Measurements from ENCODE around the gene AHCYL2.

Gene AHCYL2

DNA sequence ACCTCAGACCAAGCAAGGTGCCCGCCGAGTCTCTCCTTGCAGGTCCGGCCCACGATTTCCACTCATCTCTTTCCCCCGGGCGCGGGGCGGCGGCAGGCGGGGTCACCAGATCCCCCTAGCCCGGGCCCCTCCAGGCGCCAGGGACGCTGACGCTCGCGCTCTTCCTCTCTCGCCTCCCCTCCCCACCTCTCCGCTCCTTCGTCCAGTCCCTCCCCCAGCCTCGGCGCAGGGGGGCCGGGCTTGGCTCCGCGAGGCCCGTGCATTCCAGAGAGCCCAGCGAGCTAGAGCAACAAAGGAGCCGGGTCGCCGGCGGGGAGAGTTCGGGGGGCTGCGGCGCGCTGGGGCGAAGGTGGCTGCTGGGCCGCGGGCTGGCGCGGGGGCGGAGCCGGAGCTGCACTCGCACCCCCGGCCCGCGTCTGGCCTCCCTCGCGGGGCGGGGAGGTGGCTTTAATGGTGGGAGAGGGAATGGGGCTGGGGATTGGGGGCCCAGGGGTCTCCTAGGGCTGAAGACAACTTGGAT, 36.4 kb upstream of the AHCYL2 start, which contains the start of gene SMO:
SMO (plus strand) TSS at position 262 of the 520 bp plus-strand sequence. CDS start 519 bp downstream, outside the sequence.
- H3K4me3 ChIP-seq (ENCODE audit: control insufficient read depth, low read depth, low read length), result peak within 1 kb of the TSS; percentile 70
- no peak for DNase-seq (ENCODE audit: low read depth)
- TF ChIP-seq, protein P1, sequence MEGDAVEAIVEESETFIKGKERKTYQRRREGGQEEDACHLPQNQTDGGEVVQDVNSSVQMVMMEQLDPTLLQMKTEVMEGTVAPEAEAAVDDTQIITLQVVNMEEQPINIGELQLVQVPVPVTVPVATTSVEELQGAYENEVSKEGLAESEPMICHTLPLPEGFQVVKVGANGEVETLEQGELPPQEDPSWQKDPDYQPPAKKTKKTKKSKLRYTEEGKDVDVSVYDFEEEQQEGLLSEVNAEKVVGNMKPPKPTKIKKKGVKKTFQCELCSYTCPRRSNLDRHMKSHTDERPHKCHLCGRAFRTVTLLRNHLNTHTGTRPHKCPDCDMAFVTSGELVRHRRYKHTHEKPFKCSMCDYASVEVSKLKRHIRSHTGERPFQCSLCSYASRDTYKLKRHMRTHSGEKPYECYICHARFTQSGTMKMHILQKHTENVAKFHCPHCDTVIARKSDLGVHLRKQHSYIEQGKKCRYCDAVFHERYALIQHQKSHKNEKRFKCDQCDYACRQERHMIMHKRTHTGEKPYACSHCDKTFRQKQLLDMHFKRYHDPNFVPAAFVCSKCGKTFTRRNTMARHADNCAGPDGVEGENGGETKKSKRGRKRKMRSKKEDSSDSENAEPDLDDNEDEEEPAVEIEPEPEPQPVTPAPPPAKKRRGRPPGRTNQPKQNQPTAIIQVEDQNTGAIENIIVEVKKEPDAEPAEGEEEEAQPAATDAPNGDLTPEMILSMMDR (IDR thresholded peaks at IDR 0.05; ENCODE audit: control insufficient read depth, insufficient read depth, low read depth, low read length, missing control alignments), result no peak

DNA sequence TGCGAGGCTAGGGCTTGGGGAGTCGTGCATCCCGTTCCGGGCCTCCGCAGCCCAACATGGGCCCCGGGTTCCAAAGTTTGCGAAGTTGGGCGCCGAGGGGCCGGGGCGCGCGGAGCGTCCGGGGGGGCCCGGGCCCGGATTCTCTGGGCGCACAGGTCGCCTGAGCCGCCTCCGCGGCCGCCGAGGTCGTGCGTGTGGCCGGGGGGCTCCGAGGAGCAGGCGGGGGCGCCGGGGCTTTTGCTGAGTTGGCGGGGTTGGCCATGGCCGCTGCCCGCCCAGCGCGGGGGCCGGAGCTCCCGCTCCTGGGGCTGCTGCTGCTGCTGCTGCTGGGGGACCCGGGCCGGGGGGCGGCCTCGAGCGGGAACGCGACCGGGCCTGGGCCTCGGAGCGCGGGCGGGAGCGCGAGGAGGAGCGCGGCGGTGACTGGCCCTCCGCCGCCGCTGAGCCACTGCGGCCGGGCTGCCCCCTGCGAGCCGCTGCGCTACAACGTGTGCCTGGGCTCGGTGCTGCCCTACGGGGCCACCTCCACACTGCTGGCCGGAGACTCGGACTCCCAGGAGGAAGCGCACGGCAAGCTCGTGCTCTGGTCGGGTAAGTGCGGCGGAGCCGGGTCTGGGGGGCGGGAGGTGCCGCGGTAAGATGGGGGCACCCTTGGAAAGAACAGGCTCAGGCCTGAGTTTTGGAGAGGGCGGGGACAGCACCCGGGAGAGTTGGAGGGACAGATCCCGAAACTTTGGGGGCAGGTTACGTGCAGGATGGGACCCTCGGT, 35.8 kb upstream of the AHCYL2 start:
- TF ChIP-seq, protein P1 (IDR thresholded peaks at IDR 0.05; ENCODE audit: control insufficient read depth, insufficient read depth, low read depth, low read length, missing control alignments), result no peak
- DNase-seq (ENCODE audit: low read depth), result no peak
- H3K4me3 ChIP-seq (ENCODE audit: control insufficient read depth, low read depth, low read length), result peak overlapping the region; percentile 70

DNA sequence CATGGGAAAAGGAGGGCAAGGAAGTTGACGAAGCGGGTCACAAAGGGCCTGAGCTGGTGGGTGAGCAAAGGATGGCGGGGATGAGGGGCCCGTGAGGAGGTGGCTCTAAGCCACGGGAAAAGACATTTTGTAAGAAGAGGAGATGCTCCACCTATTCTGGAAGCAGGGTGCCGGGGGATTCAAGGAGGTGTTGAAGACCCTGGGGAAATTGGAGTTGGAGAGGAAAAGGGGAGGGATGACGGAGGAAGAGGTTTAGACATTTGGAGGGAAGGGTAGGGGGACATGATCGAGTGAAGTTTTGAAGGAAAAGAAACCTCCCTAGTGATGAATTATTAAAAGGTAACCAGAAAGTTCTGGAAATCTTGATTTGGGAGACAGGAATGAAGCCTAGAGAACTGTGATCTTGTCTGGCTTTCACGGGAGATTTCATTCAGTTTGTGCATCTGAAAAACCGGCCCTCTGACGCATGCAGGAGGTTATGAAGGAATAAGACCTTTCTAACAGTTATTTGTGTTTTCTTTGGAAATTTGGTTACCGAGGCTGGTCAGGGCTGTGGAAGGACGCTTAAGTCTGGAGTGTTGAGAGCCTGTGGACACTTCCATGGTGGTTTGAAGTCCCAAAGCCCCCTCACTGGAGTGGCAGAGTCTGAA, 35.0 kb upstream of the AHCYL2 start:
- TF ChIP-seq, protein P1 (IDR thresholded peaks at IDR 0.05; ENCODE audit: control insufficient read depth, insufficient read depth, low read depth, low read length, missing control alignments), result no peak
- peak overlapping the region; percentile 70 for H3K4me3 ChIP-seq (ENCODE audit: control insufficient read depth, low read depth, low read length)
- DNase-seq (ENCODE audit: low read depth), result no peak

DNA sequence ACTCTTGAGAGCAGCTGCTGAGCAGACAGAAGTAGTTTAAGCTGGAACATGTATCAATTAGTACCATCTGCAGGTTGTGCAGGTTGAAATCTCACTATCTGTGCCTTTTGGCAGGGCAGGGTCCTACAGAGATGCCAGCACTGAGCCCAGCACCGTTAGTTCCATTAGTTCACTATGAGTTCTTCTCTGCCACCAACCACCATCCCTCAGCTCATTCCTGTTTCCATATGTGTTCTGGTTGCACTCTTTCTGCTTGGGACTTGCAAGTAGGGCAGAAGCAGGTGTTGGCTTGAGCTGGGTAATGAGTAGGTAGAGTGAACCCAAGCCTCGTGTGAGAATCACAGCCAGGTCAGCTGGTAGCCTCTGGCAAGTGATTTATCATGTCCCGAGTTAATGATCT, 33.6 kb upstream of the AHCYL2 start:
- DNase-seq (ENCODE audit: low read depth), result no peak
- H3K4me3 ChIP-seq (ENCODE audit: control insufficient read depth, low read depth, low read length), result no peak overlapping the region
- TF ChIP-seq, protein P1 (IDR thresholded peaks at IDR 0.05; ENCODE audit: control insufficient read depth, insufficient read depth, low read depth, low read length, missing control alignments), result no peak

DNA sequence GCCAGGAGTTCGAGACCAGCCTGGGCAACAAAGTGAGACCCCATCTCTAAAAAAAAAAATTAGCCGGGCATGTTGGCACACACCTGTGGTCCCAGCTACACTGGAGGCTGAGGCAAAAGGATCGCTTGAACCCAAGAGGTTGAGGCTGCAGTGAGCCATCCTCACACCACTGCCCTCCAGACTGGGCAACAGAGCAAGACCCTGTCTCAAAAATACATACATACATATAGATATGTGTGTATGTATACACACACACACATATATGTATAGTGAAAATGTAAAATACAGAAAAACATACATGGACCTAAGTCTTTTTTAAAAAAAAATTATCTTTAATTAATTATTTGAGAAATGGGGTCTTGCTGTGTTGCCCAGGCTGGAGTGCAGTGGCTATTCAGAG, 30.9 kb upstream of the AHCYL2 start:
- TF ChIP-seq, protein P1 (IDR thresholded peaks at IDR 0.05; ENCODE audit: control insufficient read depth, insufficient read depth, low read depth, low read length, missing control alignments), result no peak
- H3K4me3 ChIP-seq (ENCODE audit: control insufficient read depth, low read depth, low read length), result no peak overlapping the region
- DNase-seq (ENCODE audit: low read depth), result no peak

DNA sequence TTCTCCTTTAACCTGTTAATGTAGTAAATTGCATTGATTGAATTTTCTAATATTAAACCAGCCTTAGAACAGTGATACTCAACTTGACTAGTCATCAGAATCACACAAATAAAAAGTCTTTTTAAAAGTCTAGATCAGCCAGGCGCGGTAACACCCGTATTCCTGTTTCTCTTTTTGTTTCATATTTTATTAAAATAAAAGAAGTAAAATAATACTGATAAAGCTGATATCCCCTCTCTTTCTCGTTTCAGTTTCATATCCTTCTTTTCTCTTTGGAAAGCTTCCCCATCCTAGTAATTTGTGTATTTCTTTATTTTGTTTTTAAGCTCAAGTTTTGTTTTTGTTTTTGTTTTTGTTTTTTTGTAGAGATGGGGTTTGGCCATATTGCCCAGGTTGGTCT, 27.1 kb upstream of the AHCYL2 start:
- TF ChIP-seq, protein P1 (IDR thresholded peaks at IDR 0.05; ENCODE audit: control insufficient read depth, insufficient read depth, low read depth, low read length, missing control alignments), result no peak
- no peak for DNase-seq (ENCODE audit: low read depth)
- no peak overlapping the region for H3K4me3 ChIP-seq (ENCODE audit: control insufficient read depth, low read depth, low read length)
